ENCODE results near the gene MT3. TPM values are rescaled to one million over a fixed set of nuclear protein-coding genes. Genes with fewer than 3 reads are reported as not detected.
"Not testable (repeated sequence)": the region's sequence is repeated elsewhere in the genome, so short reads cannot be mapped to it uniquely, and the experiment has no call there.

Gene MT3
- total RNA-seq, 1 donor from 2014 or later: not detected

DNA sequence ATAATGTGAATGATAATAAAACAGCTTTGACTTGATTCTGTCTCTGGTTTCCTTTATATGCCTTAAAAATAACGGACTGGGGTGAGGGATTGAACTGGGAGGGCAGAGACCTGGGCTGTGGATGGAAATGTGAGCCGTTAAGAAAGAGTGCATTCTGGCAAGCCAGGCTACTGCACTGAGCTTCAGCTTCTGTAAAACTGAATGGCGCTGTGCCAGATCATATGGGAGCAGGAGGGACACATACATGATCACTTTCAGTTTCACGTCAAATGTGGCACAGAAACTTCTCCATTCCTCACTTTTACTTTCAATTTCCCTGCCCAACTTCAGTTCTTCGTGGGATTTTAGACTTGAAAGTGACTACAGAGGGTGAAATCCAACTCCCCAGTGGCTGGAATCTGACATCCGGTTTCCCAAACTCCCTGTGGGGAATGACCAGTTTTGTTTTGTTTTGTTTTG lies 20.2 kb downstream of the MT3 start:
- DNase-seq (ENCODE audit: low read depth in 2 of 2): peak; percentile 91 to 93

DNA sequence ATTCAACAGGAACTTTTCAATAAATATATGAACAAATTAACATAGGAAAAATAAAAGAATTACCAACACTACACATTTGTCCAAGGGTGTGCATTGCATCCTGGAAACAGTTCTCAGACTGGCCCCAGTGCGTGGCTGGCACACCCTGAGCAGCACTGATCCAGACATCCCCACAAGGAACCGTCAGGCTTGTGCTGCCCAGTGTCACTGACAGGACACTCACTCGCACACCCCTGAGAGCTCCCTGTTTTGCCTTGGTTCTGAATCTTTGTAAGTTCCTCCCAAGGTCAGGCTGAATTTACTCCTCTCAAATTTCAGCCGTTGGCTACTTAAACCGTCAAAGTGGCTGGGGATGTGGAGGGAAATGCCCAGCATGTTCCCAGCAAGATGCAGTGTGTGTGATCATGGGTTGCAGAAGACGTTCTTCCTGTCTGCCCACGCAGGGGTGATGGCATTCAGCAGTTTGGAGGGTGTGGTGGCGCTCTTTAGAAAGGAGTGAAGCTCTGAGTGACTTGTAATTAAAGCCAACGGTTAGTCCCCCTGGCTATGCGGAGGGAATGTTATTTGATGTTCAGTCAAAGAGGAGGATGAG lies 20.8 kb downstream of the MT3 start:
- DNase-seq (ENCODE audit: low read depth in 2 of 2): peak; percentile 37 to 87

DNA sequence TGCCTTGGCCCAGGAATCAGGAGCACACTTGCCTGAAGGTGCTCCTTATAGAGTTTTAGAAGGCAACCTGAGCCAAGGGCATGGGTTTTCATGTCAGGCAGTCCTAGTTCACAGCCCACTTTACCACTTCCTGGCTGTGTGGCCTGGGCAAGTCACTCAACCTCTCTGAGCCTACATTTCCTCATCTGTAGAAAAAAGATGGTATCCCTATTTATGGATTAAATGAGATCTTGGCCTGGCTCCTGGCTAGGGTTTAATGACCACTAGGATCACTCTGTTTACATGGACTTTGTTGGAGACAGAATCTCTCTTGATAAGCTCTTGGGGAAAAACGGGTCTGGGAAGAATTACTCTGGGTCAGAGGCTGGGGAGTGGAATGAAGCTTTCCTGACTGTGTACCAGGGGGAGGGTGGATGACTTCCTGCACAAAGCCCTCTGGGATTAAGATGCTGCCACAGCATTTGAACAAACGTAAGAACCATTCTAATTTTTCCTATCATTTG lies 21.3 kb downstream of the MT3 start:
- no peak for DNase-seq (ENCODE audit: low read depth in 2 of 2)

DNA sequence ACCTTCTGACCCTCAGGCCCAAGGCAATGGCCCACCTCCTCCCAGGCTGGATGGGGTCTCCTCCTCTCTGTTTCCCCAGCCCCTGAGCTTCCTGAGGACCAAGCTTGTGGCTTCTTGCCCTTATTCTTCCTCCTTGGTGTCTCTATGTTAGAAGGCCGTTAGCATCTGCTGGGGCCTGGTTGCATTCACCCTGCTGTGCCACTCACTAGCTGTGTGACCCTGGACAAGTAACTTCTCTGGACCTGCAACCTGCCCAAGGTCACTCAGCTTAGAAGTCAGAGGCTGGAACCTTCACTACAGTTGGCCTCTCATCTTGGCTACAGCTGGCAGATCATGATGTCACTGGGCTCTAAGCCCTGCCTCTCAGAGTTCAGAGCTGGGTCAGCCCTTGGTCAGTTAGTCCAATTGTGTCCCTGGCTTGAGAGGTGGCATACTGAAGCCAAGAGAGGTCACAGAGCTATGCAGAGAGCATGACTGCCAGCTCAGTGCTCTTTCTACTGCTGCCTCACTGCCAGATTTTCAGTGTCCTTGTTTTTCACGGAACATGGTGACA lies 22.0 kb downstream of the MT3 start:
- peak; percentile 36 to 67 for DNase-seq (ENCODE audit: low read depth in 2 of 2)

DNA sequence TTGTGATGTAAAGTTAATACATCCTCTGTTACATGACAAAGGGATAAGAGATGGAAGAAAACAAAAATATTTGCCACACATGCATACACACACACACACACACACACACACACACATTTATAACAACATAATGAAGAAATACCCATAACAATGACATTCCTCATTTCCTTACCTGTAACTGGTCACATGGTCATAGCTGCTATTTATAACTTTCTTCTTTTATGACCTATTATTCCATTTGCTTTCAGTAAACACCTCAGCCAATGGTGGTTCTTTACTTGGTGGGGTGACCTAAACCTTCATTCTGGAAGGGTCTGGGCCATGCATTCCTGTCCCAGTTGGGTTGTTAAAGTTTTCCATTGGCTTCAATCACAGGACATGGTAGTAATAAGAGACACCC lies 24.4 kb downstream of the MT3 start:
- DNase-seq (ENCODE audit: low read depth in 2 of 2): no peak

DNA sequence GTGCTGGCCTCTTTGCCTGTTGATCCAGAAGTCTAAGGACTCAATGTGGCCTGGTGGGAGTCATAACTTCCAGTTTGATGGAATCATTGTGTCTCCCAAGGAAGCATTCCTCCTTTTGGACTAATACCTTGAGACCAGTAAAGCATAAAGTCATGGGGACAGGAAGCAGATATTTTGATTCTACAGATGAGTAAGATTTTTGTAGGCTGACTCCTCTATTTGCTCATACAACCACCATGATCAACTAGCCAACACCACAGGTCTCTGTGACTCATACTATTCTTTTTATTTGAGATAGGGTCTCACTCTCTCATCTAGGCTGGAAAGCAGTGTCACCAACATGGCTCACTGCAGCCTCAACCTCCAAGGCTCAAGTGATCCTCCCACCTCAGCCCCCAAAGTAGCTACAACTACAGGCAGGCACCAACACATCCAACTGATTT lies 25.2 kb downstream of the MT3 start:
- peak in 1 of 2 donors; percentile 72 for DNase-seq (ENCODE audit: low read depth in 2 of 2)

DNA sequence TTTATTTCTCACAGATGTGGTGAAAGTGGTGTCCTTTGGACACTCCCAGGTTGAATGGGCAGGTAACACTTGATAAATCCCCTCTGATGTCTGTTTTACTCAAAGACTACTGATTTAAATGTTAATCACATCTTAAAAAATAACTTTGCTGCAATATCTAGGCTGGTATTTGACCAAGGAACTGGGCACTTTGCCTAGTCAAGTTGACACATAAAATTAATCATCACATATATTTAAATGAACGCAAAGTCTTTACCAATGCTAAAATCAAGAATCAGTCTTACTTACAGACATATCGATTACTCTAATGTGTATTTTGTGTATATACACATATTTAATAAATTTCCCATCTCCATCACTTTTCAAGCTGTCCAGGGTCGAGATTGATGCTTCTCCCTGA lies 26.0 kb downstream of the MT3 start:
- no peak for DNase-seq (ENCODE audit: low read depth in 2 of 2)

DNA sequence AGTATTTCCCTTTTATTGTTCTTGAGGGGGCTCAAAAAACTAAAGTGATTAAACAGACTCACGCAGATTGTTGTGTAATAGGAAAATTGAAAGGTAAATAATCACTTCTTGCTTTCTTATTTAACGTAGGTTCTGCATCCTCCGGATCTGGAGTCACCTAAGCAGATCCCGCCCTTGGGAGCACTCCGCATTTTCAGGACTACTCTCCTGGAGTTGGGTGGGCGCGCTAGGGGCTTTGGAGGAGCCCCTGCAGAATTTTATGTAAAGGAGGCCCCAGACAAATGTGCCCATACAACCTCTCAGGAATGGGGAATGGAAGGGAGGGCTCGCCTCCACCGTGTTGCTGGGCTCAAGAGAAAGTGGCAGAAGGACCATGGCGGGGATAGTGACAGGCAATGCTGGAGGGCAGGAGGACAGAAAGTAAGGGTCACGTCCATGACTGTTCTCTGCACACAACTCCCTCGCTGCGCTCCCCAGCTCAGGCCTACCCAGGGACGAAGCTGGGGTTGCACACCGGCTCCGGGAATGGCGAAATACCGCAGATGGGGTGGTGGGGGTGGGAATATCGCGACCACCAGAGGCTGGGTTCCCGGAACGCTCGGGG lies 27.4 kb downstream of the MT3 start:
- no peak for DNase-seq (ENCODE audit: low read depth in 2 of 2)

DNA sequence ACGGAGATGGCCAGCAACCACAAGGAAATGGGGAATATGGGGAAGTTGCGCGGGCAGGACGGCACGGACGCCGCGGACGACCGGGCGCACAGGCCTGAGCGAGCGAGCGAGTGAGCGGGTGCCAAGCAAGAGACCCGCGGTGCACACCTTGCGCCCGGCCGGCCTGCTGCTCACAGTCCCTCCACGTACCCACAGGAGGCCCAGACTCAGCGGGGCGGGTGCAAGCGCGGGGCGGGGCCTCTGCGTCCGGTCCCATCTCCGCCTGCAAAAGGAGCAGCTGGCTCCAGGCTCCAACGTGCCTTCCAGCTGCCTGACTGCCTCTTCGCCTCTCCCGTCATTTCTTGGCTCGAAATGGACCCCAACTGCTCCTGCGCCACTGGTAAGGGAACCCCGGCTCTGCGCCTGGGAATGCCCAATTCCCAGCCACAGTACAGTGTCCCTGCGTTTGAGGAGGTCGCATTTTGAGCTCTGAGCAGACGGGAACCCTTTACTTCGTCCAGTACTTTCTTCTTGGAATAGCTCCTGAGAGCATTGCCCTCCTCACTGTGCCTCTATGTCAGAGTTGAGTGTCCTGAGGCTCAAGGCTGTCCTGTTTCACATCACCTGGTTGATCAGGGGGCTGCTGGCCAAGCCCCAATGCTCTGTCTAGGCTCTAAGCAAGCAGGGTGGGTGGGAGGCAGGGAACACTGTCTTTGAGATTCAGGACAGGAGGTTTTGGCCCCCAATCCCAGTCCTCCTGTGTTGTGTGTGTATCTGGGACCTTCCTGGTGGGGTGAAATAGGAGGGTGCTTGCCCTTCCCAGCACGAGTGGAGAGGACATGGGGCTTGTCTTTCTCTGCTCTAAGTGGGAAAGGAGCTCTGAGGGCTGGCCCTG lies 28.1 kb downstream of the MT3 start:
- peak in 1 of 2 donors; percentile 64 for DNase-seq (ENCODE audit: low read depth in 2 of 2)

DNA sequence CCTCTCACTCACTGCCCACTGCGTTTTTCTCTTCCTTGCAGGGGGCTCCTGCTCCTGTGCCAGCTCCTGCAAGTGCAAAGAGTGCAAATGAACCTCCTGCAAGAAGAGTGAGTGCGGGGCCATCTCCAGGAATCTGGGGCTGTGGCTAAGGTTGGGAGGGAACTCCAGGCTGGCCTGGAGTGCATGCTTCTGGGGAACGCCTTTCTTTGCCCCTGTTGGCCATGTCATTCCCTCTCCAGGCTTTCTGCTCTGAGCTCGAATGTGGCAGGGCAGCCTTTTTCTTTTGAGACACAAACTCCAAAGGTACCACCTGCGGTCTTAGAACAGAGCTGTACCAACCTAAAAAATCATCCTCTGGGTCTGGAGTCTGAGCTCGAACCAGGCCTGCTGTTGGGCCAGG lies 28.8 kb downstream of the MT3 start:
- DNase-seq (ENCODE audit: low read depth in 2 of 2): no peak

DNA sequence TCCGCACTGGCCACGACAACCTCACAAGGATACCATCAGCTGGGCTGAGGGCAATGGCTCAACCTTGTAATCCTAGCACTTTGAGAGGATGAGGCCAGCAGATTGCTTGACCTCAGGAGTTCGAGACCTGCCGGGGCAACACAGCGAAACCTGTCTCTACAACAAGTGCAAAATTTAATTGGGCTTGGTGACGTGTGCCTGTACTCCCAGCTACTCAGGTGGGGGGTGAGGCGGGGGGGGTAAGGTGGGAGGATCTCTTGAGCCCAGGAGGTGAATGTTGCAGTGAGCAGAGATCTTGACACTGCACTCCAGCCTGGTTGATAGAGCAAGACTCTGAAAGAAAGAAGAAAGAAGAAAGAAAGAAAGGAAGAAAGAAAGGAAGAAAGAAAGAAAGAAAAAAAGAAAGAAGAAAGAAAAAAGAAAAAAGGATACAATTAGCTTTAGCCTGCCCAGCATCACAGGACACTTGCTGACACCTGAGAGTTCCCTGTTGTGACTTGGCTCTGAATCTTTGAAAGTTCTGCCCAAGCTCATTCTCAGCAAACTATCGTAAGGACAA lies 31.1 kb downstream of the MT3 start:
- no peak for DNase-seq (ENCODE audit: low read depth in 2 of 2)

DNA sequence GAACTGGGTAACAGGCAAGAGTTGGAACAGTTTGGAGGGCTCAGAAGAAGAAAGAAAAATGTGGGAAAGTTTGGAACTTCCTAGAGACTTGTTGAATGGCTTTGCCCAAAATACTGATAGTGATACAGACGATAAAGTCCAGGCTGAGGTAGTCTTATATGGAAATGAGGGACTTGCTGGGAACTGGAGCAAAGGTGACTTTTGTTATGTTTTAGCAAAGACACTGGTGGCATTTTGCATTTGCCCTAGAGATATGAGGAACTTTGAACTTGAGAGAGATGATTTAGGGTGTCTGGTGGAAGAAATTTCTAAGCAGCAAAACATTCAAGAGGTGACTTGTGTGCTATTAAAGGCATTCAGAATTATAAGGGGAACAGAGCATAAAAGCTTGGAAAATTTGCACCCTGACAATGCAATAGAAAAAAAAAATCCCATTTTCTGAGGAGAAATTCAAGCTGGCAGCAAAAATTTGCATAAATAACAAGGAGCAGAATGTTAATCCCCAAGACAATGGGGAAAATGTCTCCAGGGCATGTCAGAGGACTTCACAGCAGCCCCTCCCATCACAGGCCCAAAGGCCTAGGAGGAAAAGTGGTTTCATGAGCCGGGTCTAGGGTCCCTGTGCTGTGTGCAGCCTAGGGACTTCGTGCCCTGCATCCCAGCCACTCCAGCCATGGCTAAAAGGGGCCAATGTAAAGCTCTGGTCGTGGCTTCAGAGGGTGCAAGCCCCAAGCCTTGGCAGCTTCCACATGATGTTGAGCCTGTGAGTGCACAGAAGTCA lies 32.5 kb downstream of the MT3 start:
- DNase-seq (ENCODE audit: low read depth in 2 of 2): not testable (repeated sequence)

DNA sequence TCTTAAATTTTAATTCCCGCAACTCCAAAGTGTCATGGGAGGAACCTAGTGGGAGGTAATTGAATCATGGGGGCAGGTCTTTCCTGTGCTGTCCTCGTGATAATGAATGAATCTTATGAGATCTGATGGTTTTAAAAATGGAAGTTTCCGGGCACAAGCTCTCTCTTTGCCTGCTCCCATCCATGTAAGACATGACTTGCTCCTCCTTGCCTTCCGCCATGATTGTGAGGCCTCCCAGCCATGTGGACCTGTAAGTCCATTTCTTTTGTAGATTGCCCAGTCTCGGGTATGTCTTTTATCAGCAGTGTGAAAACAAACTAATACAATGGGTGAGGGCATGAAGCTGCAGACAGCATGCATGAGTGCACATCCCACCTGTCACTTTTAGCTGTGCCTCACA lies 33.9 kb downstream of the MT3 start:
- DNase-seq (ENCODE audit: low read depth in 2 of 2): not testable (repeated sequence)

DNA sequence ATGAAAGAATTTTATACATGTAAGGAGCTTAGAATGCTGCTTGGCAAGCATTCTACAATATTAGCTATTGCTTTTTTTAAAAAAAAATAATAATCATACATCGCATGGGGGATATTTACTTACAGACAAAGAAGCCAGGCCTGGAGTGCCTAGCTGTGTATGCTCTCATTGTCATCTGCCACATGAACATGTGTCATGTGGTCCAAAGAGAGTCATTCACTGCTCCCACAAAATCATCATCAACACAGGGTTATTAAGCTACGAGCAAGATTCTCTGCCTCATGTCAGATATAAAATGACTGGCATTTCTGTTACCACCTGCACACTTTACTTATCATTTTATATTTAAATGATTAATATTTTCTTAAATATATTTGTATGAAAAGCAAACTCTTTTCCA lies 34.3 kb downstream of the MT3 start:
- no peak for DNase-seq (ENCODE audit: low read depth in 2 of 2)

DNA sequence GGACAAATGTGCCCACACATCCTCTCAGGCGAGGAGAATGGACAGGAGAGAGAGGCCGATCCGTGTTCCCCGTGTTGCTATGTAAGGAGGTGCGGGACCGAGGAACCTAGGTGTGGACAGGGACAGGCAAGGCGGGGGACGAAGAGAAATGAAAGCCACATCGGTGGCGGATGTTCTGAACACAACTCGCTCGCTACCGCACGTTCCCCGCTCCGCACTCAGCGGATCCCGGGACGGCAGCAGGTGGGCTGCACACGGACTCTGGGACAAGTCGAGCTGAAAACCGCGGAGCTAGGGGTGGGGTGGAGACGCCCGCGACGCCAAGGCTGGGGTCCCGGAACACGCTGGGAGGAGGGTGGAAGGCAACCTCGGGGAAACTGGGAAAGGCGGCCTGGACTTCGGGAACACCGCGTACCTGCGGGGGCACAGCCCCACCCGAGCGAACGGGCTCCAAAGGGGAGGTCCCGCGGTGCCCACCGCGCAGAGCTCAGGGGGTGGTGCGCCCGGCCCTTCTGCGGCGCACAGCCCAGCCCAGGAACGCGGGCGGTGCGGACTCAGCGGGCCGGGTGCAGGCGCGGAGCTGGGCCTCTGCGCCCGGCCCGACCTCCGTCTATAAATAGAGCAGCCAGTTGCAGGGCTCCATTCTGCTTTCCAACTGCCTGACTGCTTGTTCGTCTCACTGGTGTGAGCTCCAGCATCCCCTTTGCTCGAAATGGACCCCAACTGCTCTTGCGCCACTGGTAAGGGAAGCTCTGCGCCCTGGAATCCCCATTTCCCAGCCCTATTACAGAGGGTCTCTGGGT lies 36.0 kb downstream of the MT3 start, which contains the start of gene MT1E:
MT1E (plus strand) TSS at position 642 of the 803 bp plus-strand sequence; CDS start at position 713, 71 bp downstream.
- DNase-seq (ENCODE audit: low read depth in 2 of 2): peak; percentile 76 to 77

DNA sequence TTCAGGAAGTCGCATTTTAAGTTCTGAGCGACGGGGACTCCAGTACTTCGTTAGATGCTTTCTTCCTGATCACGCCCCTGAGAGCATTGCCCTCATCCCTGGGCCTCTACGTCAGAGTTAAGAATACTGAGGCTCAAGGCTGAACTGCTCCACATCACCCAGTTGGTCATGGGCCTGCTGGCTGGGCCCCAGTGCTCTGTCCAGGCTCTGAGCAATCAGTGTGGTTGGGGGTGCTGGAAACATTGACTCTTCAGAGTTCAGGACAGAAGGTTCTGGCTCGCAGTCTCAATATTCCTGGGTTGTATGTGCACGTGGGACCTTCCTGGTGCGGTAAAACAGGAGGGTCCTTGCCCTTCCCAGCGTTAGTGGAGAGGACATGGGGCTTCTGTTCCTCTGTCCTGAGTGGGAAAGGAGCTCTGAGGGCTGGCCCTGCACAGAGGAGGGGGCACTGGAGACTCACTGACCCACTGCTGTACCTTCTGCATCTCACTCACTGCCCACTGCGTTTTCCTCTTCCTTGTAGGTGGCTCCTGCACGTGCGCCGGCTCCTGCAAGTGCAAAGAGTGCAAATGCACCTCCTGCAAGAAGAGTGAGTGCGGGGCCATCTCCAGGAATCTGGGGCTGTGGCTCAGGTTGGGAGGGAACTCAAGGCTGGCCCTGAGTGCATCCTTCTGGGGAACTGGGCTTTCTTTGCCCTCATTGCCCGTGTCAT lies 36.8 kb downstream of the MT3 start:
- peak; percentile 63 to 75 for DNase-seq (ENCODE audit: low read depth in 2 of 2)

DNA sequence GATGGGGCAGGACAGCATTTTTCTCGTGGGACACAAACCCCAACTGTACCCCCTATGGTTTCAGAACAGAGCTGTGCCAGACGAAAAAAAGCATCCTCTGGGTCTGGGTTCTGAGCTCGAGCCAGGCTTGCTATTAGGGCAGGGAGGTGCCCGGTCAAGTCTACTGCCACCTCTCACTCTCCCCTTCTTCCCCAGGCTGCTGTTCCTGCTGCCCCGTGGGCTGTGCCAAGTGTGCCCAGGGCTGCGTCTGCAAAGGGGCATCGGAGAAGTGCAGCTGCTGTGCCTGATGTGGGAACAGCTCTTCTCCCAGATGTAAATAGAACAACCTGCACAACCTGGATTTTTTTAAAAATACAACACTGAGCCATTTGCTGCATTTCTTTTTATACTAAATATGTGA lies 37.4 kb downstream of the MT3 start:
- DNase-seq (ENCODE audit: low read depth in 2 of 2): no peak

DNA sequence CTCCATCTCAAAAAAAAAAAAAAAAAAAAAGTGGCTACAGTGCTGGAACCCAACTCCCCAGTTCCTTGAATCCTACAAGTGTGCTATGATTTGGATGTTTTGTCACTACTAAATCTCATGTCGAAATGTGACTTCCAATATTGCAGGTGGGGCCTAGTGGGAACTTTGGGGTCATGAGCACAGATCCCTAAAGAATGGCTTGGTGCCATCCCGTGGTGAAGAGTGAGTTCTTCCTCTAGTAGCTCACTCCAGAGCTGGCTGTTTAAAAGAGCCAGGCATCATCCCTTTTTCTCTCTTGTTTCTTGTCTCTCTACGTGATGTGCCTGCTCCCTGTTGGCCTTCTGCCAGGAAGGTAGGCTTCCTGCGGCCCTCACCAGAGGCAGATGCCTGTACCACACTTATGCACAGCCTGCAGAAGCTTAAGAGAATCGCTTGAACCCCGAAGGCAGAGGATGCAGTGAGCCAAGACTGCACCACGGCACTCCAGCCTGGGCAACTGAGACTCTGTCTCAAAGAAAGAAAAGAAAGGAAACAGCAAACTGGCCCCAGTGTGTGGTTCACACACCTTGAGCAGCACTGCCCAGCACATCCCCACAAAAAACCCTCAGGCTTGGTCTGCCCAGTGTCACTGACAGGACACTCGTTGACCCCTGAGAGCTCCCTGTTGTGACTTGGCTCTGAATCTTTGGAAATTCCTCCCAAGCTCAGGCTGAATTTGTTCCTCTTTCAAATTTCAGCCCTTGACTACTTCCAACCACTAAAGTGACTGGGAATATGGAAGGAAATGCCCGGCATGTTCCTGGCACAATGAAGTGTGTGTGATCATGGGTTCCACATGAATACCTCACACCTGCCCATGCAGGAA lies 39.4 kb downstream of the MT3 start:
- no peak for DNase-seq (ENCODE audit: low read depth in 2 of 2)

All from lung microvascular endothelial cell (primary cell).